Keratinocyte (primary cell): ENCODE results near the gene PPP1R26. TPM values are rescaled to one million over a fixed set of nuclear protein-coding genes. Genes with fewer than 3 reads are reported as not detected.
A peak's percentile ranks its signal among the peaks of the same experiment; 100 is the strongest.

Experiments
- DNase-seq: peaks from one replicate; pipeline ENCODE4 v3.0.0-alpha.2; 2011; ENCODE audit warnings: low read depth, missing footprints, low spot score
- FAIRE-seq: peaks from 2 replicates; lab custom pipeline; 2011; peaks lifted over from hg19 to GRCh38; lab: Jason Lieb, UNC
- H2AFZ ChIP-seq: 2 replicates; pipeline ENCODE4 v1.6.0; 2012; ENCODE audit warnings: low read length, control low read depth, inconsistent platforms; ENCODE audit not compliant: control insufficient read depth
- H3K27ac ChIP-seq: 2 replicates; pipeline ENCODE4 v1.5.1; 2011; ENCODE audit warnings: low read length; ENCODE audit not compliant: control insufficient read depth, insufficient read depth
- H3K27me3 ChIP-seq: 3 replicates; pipeline ENCODE4 v1.6.0; 2011; ENCODE audit warnings: low read length; ENCODE audit not compliant: control insufficient read depth, insufficient read depth; ENCODE audit errors: extremely low read depth
- H3K36me3 ChIP-seq, 2 experiments: 2 replicates in 1 of 2; 3 replicates in 1 of 2; pipeline ENCODE4 v1.5.1; 2011; ENCODE audit warnings: low read length in 2 of 2, mild to moderate bottlenecking in 1 of 2; ENCODE audit not compliant: control insufficient read depth in 2 of 2, insufficient read depth in 2 of 2; ENCODE audit errors: extremely low read depth in 1 of 2
- H3K4me1 ChIP-seq: 3 replicates; pipeline ENCODE4 v1.5.1; 2011; ENCODE audit warnings: low read length; ENCODE audit not compliant: control insufficient read depth, insufficient read depth; ENCODE audit errors: extremely low read depth
- H3K4me2 ChIP-seq: 3 replicates; pipeline ENCODE4 v1.6.0; 2011; ENCODE audit warnings: low read depth, low read length; ENCODE audit not compliant: control insufficient read depth, insufficient read depth; ENCODE audit errors: extremely low read depth
- H3K4me3 ChIP-seq, 3 experiments: fragments of 200-600 bp in 1 of 3; sonication (generic) in 1 of 3; 2 replicates in 2 of 3; 3 replicates in 1 of 3; pipeline ENCODE4 v1.5.1; 2011 to 2016; ENCODE audit warnings: low read length in 3 of 3, mild to moderate bottlenecking in 3 of 3, control low read depth in 2 of 3, inconsistent platforms in 1 of 3, low read depth in 1 of 3, mixed read lengths in 1 of 3, mixed run types in 1 of 3, moderate library complexity in 1 of 3; ENCODE audit not compliant: control insufficient read depth in 2 of 3, insufficient read depth in 2 of 3; ENCODE audit errors: extremely low read depth in 1 of 3
- H3K79me2 ChIP-seq: 2 replicates; pipeline ENCODE4 v1.6.0; 2012; ENCODE audit warnings: low read length; ENCODE audit not compliant: control insufficient read depth, insufficient read depth
- H3K9ac ChIP-seq: 3 replicates; pipeline ENCODE4 v1.6.0; 2011; ENCODE audit warnings: low read length; ENCODE audit not compliant: control insufficient read depth, insufficient read depth; ENCODE audit errors: extremely low read depth
- H3K9me1 ChIP-seq: 3 replicates; pipeline ENCODE4 v1.6.0; 2011; ENCODE audit warnings: low read length; ENCODE audit not compliant: control insufficient read depth, insufficient read depth; ENCODE audit errors: extremely low read depth
- H3K9me3 ChIP-seq: 2 replicates; pipeline ENCODE4 v1.5.1; 2012; ENCODE audit warnings: low read depth, low read length; ENCODE audit not compliant: control insufficient read depth
- H4K20me1 ChIP-seq: 3 replicates; pipeline ENCODE4 v1.6.0; 2011; ENCODE audit warnings: low read length; ENCODE audit not compliant: control insufficient read depth, insufficient read depth; ENCODE audit errors: extremely low read depth
- EZH2 ChIP-seq: IDR thresholded peaks from one replicate; pipeline ENCODE4 v1.6.1; 2012; ENCODE audit warnings: inconsistent platforms, mild to moderate bottlenecking, low read length, moderate library complexity
- dilution Hi-C: fragments of 300-500 bp; cut with MboI; formaldehyde crosslinking; loops from one replicate; pipeline ENCODE4 v1.7.0; 2020; ENCODE audit warnings: low sequenced_read_pairs; ENCODE audit not compliant: extremely low pct_ligation_motif_present
- polyA minus RNA-seq, 3 experiments: library from RNA; depleted of rRNA, polyadenylated mRNA; stranded (reverse); fragments of >200 nt; gene quantifications; 1 replicate in 1 of 3; 2 replicates in 1 of 3; 3 replicates in 1 of 3; pipeline ENCODE4 v1.2.3, GENCODE V29; 2011
- polyA plus RNA-seq, 5 experiments: library from polyadenylated mRNA; depleted of rRNA in 3 of 5; stranded (reverse) in 3 of 5; stranded (forward) in 1 of 5; unstranded in 1 of 5; fragments of >200 nt; gene quantifications; 1 replicate in 1 of 5; 2 replicates in 3 of 5; 3 replicates in 1 of 5; pipeline versions ENCODE4 v1.2.1 to v1.2.3, GENCODE V29; 2011 to 2012; ENCODE audit warnings: missing spikeins in 2 of 5, low read depth in 1 of 5, low replicate concordance in 1 of 5
- TF ChIP-seq, protein P1 (sequence below), 3 experiments: IDR thresholded peaks in 1 of 3; conservative IDR thresholded peaks in 1 of 3; optimal IDR thresholded peaks in 1 of 3; 2 replicates in 2 of 3; 3 replicates in 1 of 3; pipeline versions ENCODE3 to v1.5.1; 2011; ENCODE audit warnings: low read length in 3 of 3, mild to moderate bottlenecking in 3 of 3, moderate library complexity in 2 of 3, control low read depth in 1 of 3, inconsistent platforms in 1 of 3; ENCODE audit not compliant: insufficient read depth in 2 of 3; ENCODE audit errors: extremely low read depth in 1 of 3

PPP1R26 gene, protein sequence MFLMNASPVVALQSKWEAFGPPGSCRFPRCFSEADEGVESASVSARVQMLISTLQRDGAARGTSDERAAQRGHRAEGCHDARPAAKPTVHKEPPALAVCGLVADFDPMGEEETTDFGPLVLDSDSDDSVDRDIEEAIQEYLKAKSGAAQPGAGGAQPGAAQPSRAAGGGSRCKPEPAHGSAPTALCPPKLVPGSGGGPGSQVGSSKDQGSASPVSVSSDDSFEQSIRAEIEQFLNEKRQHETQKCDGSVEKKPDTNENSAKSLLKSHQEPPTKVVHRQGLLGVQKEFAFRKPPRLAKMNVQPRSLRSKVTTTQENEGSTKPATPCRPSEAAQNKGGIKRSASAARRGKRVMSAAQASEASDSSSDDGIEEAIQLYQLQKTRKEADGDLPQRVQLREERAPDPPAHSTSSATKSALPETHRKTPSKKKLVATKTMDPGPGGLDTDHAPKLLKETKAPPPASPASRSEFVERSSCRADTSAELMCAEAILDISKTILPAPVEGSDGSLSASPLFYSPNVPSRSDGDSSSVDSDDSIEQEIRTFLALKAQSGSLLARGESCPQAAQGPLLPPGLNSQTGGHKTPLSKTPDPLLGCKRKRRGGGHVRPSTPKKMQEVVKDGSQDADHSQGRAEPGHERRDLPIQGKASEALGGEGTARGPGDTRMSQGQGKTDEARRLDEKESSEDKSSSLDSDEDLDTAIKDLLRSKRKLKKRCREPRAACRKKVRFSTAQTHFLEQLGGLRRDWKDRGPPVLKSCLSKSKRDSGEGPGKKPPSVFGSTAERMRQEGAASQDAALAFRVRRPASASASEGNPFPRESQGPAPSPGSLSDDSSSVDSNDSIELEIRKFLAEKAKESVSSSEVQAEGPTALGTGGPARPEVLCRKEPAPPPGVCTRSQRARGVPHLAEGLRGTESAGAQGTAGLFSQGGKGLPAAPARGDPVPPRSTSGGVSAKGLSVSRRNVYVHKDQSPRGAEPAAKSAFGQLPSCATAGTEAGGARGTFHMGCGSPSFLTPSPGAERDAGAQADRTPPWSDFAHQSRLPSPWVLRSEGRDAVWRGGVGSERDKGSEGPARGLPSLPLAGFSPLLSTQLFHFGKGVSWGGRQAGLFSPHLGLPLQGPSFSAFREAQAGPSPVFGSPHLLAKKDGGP (N-terminal part only)
- polyA plus RNA-seq (4.3 to 4.7 TPM (median 4.5 TPM) in 3 replicates), polyA minus RNA-seq (3.6 to 8.1 TPM (median 3.6 TPM) in 3 replicates)
- polyA plus RNA-seq (2011; ENCODE audit: low read depth) = 9.4 TPM
- 2.5 and 4.8 TPM in 2 replicates for polyA plus RNA-seq (2011; cell fraction: cytosol; rRNA removed)
- 11.0 and 12.5 TPM in 2 replicates for polyA plus RNA-seq (2011; cell fraction: nucleus; rRNA removed)
- 6.4 and 7.5 TPM in 2 replicates for polyA plus RNA-seq (2012; ENCODE audit: low replicate concordance)
- 7.9 TPM for polyA minus RNA-seq (2011; cell fraction: cytosol; rRNA and poly(A)+ RNA removed)
- 8.0 and 8.6 TPM in 2 replicates for polyA minus RNA-seq (2011; cell fraction: nucleus; rRNA and poly(A)+ RNA removed)

DNA sequence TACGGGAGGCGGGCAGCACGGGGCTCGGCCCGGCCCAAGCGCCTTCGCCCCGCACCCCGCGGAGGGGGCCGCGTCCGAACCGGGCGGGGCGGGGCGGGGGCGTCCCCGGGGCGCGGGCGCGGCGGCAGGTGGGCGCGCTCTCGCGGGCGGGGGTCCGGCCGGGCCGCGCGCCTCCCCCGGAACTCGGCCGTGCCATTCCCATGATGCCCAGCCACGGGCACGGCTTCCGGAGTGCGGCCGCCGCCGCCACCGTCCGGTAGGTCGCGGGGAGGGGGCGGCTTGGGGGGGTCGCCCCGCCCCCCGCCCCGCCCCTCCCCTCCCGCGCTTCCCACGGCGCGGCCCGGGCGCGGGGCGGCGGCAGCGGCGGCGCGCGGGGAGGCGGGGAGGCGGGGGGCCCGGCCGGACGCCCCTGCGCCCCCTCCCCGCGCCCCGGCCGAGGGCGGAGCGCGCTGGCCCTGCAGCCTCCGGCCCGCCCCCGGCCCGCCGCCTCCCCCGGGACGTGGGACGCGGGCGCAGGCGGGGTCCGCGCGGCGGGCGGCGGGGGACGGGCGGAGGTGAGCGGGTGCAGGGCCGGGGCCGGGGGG lies at the start of gene PPP1R26:
PPP1R26 (plus strand) TSS at position 314 of the 584 bp plus-strand sequence. CDS start 4,729 bp downstream, outside the sequence.
- FAIRE-seq = no peak

More for the DNA sequence above, at the start of gene PPP1R26:
- peak within 1 kb of the TSS; percentile 79 to 91 (median 84) for H3K4me3 ChIP-seq
- DNase-seq = no peak
- H2AFZ ChIP-seq = peak within 1 kb of the TSS; percentile 75
- peaks cover 7% of the 10 kb centered on the region for H3K4me1 ChIP-seq
- no peaks in the 10 kb centered on the region for H3K9me1 ChIP-seq
- H3K79me2 ChIP-seq = peaks cover 4% of the 10 kb centered on the region
- H3K9me3 ChIP-seq = no peaks in the 10 kb centered on the region
- H3K9ac ChIP-seq = peak within 1 kb of the TSS; percentile 74
- H3K27me3 ChIP-seq = no peaks in the 10 kb centered on the region
- H4K20me1 ChIP-seq = no peaks in the 10 kb centered on the region
- H3K4me2 ChIP-seq = peak within 1 kb of the TSS; percentile 87
- TF ChIP-seq EZH2 = no peak
- TF ChIP-seq, protein P1, sequence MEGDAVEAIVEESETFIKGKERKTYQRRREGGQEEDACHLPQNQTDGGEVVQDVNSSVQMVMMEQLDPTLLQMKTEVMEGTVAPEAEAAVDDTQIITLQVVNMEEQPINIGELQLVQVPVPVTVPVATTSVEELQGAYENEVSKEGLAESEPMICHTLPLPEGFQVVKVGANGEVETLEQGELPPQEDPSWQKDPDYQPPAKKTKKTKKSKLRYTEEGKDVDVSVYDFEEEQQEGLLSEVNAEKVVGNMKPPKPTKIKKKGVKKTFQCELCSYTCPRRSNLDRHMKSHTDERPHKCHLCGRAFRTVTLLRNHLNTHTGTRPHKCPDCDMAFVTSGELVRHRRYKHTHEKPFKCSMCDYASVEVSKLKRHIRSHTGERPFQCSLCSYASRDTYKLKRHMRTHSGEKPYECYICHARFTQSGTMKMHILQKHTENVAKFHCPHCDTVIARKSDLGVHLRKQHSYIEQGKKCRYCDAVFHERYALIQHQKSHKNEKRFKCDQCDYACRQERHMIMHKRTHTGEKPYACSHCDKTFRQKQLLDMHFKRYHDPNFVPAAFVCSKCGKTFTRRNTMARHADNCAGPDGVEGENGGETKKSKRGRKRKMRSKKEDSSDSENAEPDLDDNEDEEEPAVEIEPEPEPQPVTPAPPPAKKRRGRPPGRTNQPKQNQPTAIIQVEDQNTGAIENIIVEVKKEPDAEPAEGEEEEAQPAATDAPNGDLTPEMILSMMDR (optimal IDR thresholded peaks at IDR 0.05 in 1 of 3, IDR thresholded peaks at IDR 0.05 in 1 of 3, conservative IDR thresholded peaks at IDR 0.05 in 1 of 3; ENCODE audit: extremely low read depth in 1 of 3, insufficient read depth in 2 of 3, low read length in 3 of 3) = no peak
- peaks cover 0 to 5% of the 10 kb centered on the region in 2 experiments for H3K36me3 ChIP-seq
- dilution Hi-C loops = no loop called here
- H3K27ac ChIP-seq = peak within 1 kb of the TSS; percentile 31
